Measurements from ENCODE around the gene CPNE4.

The CPNE4 gene

GRCh38 chr3:131596884-131597283 lies 437.9 kb downstream of the CPNE4 start:
- DNase-seq (ENCODE audit: low spot score): no peak

- DNase-seq (ENCODE audit: low spot score): no peak
These were observed 443.3 kb downstream of the CPNE4 start for GRCh38 chr3:131591394-131592014.

- DNase-seq (ENCODE audit: low spot score): no peak
These were observed 448.5 kb downstream of the CPNE4 start for GRCh38 chr3:131586277-131586676.

- no peak for DNase-seq (ENCODE audit: low spot score)
These were observed 452.4 kb downstream of the CPNE4 start for GRCh38 chr3:131582438-131582837.

- DNase-seq (ENCODE audit: low spot score): no peak
These were observed 466.4 kb downstream of the CPNE4 start for GRCh38 chr3:131568460-131568859.

GRCh38 chr3:131564812-131565211 lies 470.0 kb downstream of the CPNE4 start:
- no peak for DNase-seq (ENCODE audit: low spot score)

GRCh38 chr3:131561511-131561910 lies 473.3 kb downstream of the CPNE4 start:
- DNase-seq (ENCODE audit: low spot score): no peak

GRCh38 chr3:131560795-131561194 lies 474.0 kb downstream of the CPNE4 start:
- DNase-seq (ENCODE audit: low spot score): no peak

GRCh38 chr3:131555456-131555855 lies 479.4 kb downstream of the CPNE4 start:
- DNase-seq (ENCODE audit: low spot score): no peak

- no peak for DNase-seq (ENCODE audit: low spot score)
These were observed 481.1 kb downstream of the CPNE4 start for GRCh38 chr3:131553495-131554247.

- no peak for DNase-seq (ENCODE audit: low spot score)
These were observed 483.1 kb downstream of the CPNE4 start for GRCh38 chr3:131551761-131552160.

GRCh38 chr3:131550562-131551465 lies 484.0 kb downstream of the CPNE4 start:
- no peak for DNase-seq (ENCODE audit: low spot score)

- DNase-seq (ENCODE audit: low spot score): no peak
These were observed 485.5 kb downstream of the CPNE4 start for GRCh38 chr3:131549340-131549739.

- no peak for DNase-seq (ENCODE audit: low spot score)
These were observed 487.2 kb downstream of the CPNE4 start for GRCh38 chr3:131547585-131547984.

- DNase-seq (ENCODE audit: low spot score): no peak
These were observed 488.4 kb downstream of the CPNE4 start for GRCh38 chr3:131546441-131546840.

- no peak for DNase-seq (ENCODE audit: low spot score)
These were observed 490.3 kb downstream of the CPNE4 start for GRCh38 chr3:131544557-131544956.

GRCh38 chr3:131543714-131544113 lies 491.1 kb downstream of the CPNE4 start:
- no peak for DNase-seq (ENCODE audit: low spot score)

- no peak for DNase-seq (ENCODE audit: low spot score)
These were observed 493.5 kb downstream of the CPNE4 start for GRCh38 chr3:131541288-131541687.

GRCh38 chr3:131540821-131541220 lies 494.0 kb downstream of the CPNE4 start:
- DNase-seq (ENCODE audit: low spot score): no peak

- no peak for DNase-seq (ENCODE audit: low spot score)
These were observed 494.7 kb downstream of the CPNE4 start for GRCh38 chr3:131540143-131540542.

- DNase-seq (ENCODE audit: low spot score): no peak
These were observed 495.8 kb downstream of the CPNE4 start for GRCh38 chr3:131538968-131539367.

- DNase-seq (ENCODE audit: low spot score): no peak
These were observed 497.3 kb downstream of the CPNE4 start for GRCh38 chr3:131537531-131537930.

- DNase-seq (ENCODE audit: low spot score): no peak
These were observed 499.2 kb downstream of the CPNE4 start for GRCh38 chr3:131535596-131535995.
